Lower leg skin (tissue), 3 donors: ENCODE data around the gene METTL4.

Experiments used
- CTCF ChIP-seq, 3 donors: fragments of 450-650 bp; IDR thresholded peaks; one replicate each; pipeline ENCODE4 v1.5.1; 2016; ENCODE audit warnings: antibody characterized with exemption in 3 of 3, mild to moderate bottlenecking in 3 of 3, moderate library complexity in 2 of 3
- POLR2A ChIP-seq, 2 donors: fragments of 450-650 bp; IDR thresholded peaks; one replicate each; pipeline ENCODE4 v1.6.1; 2016 to 2017; ENCODE audit warnings: antibody characterized with exemption in 2 of 2, mild to moderate bottlenecking in 1 of 2, moderate library complexity in 1 of 2

GRCh38 chr18:2589345-2590068 is 18.2 kb upstream of the METTL4 start:
- TF ChIP-seq CTCF (IDR thresholded peaks at IDR 0.05) (no peak), POLR2A (IDR thresholded peaks at IDR 0.05) (no peak)
